ENCODE data around the gene CFD.
A peak's percentile ranks its signal among the peaks of the same experiment; 100 is the strongest.
"Not testable (repeated sequence)": the region's sequence is repeated elsewhere in the genome, so short reads cannot be mapped to it uniquely, and the experiment has no call there.

CFD gene

DNA sequence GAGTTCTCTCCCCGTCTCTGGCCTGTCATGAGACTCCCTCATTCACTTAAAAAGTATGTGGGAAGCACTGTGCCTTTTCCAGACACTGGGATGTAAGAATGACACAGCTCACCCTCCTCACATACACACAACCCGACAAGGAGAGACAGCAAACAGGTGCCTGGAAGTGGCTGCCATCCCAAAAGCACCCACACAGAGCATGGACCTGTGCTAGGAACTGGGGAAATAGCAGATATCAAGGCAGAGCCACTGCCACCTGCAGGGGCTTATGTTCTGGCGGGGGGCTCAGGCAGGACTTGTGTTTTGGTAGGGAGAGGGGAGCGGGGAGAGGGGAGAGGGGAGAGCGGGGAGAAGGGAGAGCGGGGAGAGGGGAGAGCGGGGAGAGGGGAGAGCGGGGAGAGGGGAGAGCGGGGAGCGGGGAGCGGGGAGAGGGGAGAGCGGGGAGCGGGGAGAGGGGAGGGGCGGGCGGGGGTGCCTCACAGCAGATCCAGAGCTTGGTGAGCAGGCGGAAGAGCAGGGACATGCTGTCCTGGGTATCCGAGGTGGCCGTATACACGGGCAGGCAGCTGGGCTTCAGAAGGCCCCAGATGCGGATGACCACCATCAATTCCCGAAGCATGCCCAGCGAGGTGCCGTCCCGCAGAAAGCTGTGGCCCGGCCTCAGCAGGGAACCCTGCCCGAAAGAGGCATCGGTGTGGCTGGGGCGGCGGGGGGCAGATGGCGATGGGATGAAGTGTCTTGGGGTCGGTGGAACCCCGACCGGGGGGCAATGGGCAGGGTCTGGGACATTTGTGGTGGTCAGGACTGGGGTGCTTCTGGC lies 12.2 kb downstream of the CFD start:
- DNase-seq (ENCODE audit: low spot score), result no peak

DNA sequence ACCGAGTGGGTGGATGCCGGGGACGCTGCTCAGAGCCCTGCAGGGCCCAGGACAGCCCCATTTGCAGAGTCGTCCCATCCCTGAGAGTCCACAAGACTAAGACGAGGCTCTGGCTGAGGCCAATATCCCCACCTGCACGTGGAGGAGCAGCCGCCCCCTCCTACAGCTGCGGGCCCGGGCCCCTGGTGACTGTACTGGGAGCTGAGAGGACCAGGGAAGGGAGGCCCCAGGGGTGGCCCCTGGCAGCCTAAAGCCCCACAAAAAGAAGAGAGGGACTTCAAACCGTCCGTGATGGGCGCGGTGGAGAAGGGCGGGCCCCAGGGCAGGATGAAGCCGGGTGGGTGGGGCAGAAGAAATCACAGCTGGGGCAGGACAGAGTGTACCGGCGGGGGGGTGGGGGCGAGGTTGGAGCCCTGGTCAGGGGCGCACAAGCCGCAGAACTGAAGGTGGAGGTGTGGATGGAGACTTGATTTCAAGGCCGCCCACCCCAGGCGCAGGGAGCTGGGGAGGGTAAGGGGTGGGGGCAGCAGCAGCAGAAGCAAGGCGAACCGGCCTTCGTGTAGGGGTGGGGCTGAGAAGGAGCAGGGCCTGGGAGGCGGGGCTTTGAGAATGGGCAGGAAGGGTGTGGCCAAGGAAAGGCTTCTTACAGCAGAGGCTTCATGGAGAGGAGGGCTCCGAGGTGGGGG lies 12.9 kb downstream of the CFD start:
- peak; percentile 75 for DNase-seq (ENCODE audit: low spot score)

DNA sequence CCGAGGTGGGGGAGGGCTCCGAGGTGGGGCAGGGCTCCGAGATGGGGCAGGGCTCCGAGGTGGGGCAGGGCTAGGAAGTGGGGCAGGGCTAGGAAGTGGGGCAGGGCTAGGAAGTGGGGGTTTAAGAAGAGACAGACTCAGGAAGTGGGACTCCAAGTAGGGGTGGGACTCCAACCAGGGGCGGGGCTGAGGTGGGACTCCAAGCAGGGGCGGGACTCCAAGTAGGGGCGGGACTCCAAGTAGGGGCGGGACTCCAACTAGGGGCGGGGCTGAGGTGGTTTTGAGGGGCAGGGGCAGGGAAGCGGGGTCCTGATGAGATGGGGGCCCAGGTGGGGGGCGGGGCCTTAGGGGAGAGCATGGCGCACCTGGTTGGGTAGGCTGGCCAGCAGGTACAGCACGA lies 13.6 kb downstream of the CFD start:
- DNase-seq (ENCODE audit: low spot score), result no peak

DNA sequence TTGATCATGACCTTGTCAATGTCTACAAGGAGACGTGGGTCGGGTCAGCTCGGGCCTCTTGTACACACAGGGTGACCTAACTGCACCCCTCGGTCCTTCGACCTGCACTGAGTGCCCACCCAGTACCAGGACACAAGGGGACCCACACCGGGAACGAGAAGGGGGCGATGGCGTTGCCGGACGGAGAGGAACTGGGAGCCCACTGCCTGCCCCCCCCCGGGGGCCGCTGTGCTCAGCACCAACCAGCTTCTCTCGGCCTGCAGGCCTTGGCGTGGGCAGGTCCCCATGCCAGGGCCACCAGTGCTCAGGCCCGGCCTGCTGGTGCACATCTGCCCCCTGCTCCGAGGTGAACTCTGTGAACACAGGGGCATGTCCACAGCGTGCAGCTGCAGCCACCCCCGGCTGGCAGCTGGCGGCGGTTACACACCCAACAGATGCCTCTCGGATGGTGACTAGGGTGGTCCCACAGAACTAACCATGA lies 14.1 kb downstream of the CFD start:
- no peak for DNase-seq (ENCODE audit: low spot score)

DNA sequence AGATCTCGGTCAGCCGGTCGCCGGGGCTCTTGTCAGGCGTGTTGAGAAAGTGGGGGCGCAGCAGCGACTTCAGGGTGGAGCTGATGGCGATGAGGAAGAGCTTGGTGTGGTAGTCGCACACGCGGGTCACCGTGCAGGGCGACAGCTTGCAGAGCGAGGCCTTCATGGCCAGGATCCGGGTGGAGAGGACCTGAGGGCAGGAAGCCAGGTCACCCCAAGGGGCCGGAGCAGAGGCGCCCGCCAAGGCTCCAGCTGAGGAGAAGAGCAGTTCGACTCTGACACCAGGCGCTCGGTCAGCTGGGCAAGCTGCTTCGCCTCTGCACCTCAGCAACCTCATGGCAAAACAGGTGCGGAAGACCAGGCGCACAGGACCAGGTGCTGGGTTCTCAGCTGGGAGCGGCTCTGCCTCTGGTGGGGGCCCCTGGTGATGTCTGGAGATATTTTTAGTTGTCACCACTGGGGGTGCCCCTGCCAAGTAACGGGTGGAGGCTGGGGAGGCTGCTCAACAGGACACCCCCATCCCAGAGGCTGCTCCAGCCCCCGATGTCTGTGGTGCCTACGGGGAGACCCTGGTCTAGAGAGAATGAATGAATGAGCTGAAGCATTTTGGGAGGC lies 15.9 kb downstream of the CFD start:
- DNase-seq (ENCODE audit: low spot score), result no peak

DNA sequence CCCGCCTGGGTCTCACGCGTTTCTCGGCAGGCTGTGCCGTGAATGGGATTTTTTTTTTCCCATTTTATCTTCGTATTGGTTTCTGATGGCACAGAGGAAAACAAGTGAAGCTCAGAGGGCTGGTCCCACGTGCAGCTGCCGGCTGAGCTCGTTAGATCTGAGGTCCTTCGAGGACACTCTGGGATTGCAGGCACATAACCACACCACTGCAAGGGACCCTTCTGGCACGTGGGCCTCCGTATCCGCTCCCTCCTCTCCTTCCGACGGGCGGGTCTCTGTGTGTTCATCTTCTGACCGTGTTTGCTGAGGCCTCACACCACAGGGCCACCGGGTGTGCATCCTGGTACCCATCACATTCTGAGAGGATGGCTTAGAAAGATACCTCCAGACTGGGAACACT lies 16.6 kb downstream of the CFD start:
- no peak for DNase-seq (ENCODE audit: low spot score)

DNA sequence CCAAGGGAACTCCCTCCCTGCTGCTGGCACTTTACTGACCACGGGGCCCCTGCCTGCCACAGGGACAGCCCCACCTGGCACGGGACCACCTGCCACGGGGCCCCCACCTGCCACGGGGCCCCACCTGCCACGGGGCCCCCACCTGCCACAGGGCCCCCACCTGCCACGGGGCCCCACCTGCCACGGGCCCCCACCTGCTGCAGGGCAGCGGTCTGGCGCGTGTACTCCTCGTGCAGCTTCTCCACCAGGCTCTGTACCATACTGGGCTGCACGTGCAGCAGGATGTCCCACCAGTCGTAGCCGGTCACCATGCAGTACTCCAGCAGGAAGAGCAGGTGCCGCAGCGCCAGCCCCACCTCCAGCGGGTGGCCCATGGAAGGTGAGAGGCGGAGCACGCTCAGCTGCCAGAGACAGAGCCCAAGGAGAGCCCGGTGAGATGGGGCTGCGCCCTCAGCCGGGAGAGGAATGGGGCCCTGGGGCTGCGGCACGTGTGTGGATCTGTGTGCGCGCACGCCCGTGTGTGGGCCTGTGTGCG lies 17.4 kb downstream of the CFD start:
- DNase-seq (ENCODE audit: low spot score), result no peak

DNA sequence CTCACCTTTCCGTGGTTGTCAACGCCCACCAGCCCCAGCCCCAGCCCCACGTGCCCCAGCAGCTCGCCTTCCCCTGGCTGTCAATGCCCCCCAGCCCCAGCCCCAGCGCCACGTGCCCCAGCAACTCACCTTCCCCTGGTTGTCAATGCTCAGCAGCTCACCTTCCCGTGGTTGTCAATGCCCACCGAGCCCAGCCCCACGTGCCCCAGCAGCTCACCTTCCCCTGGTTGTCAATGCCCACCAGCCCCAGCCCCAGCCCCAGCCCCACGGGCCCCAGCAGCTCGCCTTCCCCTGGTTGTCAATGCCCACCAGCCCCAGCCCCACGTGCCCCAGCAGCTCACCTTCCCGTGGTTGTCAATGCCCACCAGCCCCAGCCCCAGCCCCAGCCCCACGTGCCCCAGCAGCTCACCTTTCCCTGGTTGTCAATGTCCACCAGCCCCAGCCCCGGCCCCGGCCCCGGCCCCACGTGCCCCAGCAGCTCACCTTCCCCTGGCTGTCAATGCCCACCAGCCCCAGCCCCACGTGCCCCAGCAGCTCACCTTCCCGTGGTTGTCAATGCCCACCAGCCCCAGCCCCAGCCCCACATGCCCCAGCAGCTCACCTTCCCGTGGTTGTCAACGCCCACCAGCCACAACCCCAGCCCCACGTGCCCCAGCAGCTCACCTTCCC lies 18.7 kb downstream of the CFD start:
- not testable (repeated sequence) for DNase-seq (ENCODE audit: low spot score)

DNA sequence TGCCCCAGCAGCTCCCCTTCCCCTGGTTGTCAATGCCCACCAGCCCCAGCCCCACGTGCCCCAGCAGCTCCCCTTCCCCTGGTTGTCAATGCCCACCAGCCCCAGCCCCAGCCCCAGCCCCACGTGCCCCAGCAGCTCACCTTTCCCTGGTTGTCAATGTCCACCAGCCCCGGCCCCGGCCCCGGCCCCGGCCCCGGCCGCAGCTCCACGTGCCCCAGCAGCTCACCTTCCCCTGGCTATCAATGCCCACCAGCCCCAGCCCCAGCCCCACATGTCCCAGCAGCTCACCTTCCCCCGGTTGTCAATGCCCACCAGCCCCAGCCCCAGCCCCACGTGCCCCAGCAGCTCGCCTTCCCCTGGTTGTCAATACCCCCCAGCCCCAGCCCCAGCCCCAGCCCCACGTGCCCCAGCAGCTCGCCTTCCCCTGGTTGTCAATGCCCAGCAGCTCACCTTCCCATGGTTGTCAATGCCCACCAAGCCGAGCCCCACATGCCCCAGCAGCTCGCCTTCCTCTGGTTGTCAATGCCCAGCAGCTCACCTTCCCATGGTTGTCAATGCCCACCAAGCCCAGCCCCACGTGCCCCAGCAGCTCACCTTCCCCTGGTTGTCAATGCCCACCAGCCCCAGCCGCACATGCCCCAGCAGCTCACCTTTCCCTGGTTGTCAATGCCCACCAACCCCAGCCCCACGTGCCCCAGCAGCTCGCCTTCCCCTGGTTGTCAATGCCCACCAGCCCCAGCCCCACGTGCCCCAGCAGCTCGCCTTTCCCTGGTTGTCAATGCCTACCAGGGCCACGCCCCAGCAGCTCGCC lies 19.5 kb downstream of the CFD start:
- not testable (repeated sequence) for DNase-seq (ENCODE audit: low spot score)

DNA sequence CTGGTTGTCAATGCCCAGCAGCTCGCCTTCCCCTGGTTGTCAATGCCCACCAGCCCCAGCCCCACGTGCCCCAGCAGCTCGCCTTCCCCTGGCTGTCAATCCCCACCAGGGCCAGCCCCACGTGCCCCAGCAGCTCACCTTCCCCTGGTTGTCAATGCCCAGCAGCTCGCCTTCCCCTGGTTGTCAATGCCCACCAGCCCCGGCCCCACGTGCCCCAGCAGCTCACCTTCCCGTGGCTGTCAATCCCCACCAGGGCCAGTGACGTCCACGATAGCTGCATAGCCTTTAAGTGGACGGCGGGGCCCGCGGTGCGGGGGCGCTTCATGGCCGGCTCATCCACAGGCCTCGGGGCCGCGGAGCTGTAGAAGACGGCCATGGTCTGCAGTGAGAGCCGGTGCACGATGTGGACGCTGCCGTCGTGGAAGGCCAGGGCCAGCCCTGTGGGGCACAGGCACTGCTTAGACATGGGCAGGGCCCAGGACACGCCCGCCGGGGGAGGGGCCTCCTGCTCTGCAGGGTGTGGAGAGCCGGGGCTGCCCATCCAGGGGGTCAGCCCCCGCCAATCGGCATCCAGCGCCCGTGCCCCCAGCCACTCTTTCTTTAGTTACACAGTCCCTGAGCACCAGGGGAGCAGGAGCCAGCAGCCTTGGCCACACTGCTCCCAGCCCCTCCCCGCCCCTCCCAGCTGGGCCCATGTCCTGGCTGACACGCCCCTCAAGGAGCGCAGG lies 20.4 kb downstream of the CFD start:
- DNase-seq (ENCODE audit: low spot score), result no peak

DNA sequence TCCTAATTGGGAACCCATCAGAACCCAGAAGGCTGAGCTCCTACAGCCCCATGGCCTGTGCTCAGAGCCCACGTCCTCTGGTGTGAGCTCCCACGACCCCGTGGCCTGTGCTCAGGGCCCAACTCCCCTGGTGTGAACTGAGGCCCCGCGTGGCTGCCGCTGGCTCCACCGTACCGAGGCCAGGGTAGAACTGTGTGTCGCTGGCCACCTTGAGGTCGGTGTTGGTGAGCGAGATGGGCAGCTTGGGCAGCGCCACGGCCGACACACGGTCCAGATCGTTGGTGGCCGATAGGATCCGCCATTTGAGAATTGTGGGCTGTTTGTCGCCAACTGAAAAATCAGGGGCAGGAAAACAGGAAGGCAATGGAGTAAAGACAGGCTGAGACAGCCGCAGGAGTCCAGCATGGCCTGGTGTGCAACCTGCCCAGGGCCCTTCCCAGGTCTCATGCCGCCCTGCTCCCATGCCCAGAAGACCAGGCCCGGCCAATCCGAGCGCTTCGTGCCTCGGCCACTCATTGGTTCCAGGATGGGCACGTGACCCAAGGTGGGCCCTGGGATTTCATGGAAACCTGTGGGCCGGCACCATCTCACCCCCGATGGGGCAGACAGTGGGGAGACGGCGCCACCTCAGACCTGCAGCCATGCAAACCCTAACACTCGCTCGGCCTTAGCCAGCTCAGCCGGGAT lies 22.1 kb downstream of the CFD start:
- DNase-seq (ENCODE audit: low spot score), result no peak

DNA sequence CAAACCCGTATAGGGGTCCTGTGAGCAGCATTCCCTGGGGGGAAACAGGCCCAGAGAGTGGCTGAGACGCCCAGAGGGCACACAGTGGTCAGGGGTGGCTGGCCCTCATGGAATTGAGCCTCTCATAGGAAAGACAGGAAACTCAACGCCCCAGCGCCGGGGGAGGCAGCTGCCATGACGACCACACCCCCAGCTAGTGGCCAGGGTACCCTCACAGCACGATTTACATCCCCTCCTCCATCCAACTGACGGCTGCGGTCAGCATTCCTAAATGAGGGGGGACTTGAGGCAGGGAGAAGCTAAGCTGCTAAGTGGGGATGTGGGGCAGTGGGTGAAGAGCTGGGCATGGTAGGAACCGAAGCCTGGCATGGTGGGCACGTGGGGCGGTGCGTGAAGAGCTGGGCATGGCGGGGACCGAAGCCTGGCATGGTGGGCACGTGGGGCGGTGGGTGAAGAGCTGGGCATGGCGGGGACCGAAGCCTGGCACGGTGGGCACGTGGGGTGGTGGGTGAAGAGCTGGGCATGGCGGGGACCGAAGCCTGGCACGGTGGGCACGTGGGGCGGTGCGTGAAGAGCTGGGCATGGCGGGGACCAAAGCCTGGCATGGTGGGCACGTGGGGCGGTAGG lies 23.5 kb downstream of the CFD start:
- no peak for DNase-seq (ENCODE audit: low spot score)

DNA sequence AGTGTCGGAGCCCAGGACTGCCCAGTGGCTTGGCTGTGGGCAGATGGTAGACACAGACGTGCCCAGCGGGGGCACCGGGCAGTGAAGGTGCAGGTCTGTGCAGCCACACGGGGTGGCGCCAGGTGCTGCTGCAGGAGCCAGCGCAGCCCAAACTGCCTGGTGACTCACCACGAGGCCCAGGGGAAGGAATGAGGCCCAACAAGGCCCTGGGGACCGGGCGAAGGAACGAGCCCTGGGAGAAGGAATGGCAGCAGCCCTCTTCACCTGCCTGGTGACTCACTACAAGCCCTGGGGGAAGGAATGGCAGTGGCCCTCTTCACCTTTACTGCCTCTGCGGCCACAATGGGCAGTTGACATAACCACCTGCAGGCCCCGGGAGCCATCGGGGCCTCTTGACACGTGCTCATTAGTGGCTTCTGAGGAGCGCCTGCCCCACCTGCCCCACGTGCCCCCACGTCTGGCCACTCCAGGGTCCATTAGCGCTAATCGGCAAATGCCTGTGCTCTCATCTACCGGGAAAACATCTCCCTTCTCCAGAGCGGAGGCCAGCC lies 24.3 kb downstream of the CFD start:
- no peak for DNase-seq (ENCODE audit: low spot score)

DNA sequence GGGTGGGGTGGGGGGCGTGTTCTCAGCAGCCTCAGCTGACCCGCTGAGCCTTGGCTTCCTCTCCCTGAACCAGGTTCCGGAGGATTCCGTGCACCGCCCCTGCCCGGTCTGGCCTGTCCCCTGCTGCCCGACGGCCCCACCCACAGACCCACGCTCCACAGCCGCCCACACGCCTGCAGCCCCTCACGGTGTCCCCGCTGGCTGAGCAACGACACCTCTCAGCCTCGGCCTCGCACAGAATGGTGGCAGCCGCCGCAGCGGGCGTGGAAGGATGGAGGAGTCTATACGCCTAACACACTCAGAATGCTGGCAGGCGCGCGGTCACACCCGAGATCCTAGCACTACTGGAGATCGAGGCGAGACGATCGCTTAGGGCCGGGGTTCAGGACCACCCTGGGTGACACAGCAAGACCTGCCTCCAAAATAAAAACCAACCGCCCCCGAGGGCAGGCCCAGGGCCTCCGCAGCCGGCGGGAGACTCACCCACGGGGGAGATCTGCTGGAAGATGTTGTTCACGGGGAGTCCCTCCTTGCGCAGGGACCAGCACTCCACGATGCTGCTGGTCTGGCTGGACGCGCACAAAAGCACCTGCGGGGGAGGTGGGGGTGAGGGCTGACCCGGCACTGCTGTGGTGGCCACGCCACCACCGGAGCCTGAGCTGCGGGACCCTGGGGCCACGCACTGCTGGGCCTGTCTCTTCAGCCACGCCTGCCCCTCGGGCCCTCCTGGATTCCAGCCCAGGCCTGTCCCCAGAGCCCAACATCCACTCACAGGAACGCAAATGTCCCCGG lies 25.2 kb downstream of the CFD start:
- DNase-seq (ENCODE audit: low spot score), result no peak

DNA sequence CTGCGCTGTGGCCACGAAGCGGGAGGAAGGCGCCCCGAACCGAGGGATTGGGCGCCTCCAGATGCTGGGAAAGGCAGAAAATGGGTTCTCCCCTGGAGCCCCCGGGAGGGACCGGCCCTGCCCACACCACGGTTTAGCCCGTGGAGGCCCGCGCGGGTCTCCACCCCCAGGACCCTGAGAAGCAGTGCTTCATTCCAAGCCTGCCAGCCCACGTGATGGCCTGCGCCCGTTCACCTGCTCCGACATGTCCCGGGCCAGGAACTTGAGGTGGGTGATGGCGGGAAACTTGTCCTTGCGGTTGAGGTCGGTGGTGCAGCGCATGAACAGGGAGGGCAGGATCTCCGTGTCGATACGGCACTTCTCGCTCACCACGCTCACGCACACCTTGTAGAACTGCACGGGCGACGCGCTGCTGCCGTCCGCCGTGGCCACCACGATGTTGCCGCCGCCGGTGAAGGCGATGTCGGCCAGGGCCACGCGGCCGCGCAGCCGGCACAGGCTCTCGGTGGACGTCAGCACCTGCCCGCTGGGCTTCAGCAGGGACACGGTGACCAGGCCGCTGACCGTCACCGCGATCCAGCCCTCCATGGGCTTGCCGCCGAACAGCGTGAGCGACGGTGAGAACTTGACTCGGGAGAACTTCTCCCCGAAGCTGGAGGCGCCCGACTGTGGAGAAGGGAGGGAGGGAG lies 26.2 kb downstream of the CFD start:
- no peak for DNase-seq (ENCODE audit: low spot score)

DNA sequence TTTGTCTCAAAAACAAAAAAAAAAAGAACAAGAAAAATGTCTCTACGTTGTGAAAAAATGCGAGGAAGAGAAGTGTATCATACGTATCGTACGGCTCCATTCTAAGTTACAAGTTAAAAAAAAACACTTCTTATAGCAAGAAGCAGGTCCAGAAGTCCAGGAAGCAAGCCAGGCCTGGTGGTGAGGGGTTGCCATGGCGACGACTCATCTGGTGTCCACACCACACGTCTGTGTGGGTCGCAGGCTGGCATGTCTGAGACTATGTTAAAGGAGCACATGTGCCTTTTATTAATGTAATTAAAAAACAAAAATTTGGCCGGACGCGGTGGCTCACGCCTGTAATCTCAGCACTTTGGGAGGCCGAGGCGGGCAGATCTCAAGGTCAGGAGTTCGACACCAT lies 27.6 kb downstream of the CFD start:
- DNase-seq (ENCODE audit: low spot score), result no peak

DNA sequence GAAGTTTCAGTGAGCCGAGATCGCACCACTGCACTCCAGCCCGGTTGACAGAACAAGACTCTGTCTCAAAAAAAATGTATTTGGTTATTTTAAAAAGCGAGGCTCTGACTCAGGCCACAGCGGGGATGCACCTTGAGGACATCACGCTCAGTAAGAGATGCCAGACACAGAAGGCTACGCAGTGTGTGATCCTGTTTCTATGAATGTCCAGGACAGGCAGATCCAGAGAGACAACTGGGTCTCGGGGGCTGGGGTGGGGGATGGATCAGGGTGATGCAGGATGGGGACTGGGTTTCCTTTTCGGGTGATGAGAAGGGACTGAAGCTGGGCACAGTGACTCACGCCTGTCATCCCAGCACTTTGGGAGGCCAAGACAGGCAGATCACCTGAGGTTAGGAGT lies 28.1 kb downstream of the CFD start:
- DNase-seq (ENCODE audit: low spot score), result no peak
